NCI-H748 treated with DMSO at 0.1 percent for 48 hours (cell line): ENCODE data around the gene DIAPH3.

Experiments used
- DNase-seq: peaks from one replicate; lab custom pipeline; 2025; lab: John Stamatoyannopoulos, UW

DIAPH3 gene

DNA sequence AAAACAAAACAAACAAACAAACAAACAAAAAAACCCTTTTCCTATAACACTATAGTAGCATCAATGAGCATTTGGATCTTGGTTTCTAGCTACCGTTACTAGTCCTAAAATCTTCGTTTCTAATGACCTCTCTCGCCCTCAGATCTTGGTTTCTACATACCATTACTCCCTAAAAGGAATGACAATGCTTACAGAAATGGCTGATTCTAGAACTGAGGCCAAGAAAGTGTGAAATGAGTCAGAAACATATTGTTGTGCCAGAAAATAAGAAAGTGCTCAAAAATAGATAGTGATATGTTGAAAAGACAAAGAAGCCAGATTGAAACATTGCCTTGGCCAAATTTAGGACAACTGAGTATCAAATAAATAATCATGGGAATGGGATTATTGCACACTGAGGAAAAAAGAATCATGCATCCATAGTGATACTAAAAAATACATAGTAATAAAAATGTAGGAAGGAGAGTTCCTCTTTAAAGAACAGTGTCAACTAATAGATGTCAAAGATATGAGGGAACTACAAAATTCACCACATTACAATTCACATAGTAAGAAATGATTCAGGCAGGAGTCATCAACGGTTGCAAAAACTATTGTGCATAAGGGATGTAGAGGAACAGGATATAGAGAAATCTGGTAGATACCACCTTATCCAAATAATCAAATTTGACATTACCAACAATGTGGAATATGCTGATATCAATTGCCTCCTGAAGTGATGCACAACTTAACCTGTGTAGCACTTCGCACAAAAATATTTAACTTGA, 386.6 kb downstream of the DIAPH3 start:
- no peak for DNase-seq

DNA sequence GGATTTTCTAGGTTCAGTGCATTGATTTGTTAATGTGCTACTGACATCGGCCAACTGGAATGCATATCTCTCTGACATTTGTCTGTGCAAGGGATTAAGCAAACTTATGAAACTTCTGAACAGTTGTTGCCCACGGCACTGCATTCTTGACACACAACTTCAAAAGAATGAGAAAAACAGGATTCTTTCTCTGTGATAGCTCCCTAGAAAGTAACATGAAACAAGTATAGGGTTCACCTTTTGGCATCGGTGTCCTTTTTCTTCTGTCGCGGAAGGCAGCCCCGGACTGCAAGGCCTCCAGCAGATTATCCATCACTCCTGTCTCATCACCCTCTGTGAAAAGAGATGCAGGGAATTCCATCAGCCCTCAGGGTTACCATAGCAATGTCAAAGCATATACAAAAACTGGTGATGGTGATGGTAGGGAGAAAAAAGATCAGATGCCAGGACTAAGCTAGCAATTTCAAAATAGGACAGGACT, 389.2 kb downstream of the DIAPH3 start:
- no peak for DNase-seq

DNA sequence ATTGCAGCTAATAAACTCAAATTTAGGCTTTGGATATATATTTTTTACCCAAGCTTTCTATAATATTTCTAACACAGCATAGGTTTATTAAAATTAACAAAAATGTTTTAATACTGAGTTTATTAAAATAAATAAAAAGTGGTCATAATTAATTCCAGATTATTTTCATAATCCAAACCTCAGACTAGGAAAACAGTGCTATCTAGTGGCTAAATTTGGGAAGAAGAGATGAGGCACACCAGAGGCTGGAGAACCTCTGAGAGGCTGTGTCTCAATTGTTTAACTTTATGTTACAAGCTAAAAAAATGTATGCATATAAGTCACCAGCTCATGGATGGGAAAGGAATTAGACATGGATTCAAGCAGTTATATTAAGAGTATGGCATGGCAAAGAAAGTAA, 392.5 kb downstream of the DIAPH3 start:
- no peak for DNase-seq

DNA sequence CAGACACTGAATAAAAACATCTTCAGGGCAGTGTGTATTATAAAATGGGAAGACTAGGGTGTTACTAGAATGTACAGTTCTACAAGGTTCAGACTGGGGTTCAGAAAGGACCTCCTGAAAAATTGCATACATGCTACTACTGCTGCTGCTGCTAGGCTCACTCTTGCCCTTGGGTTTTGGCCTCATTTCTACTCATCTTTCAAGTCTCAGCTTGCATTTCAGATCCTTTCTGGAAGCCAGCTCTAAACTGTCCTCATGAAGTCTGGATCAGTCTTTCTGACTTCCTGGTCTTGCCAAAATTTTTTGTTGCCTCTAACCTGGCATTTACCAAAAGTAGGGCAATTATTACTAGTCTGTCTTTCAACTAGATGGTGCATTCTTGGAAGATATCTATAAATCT, 393.3 kb downstream of the DIAPH3 start:
- no peak for DNase-seq

DNA sequence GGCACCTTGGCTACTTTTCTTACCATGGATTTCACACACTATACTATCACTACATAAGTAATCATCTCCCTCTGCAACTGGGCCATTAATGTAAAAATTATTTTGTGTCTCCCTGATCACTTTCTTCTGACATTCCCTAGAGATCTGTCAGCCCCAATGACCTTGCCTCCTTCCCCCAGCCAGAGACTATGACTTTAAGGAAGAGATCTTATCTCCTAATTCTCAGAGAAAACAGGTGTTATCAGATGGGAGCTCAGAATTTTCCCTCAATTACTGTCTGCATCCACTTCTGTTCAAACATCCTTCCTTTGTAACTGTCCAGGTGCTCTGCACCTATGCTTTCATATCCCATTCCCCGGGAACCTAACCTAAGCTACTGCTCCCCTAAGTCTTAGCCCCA, 397.5 kb downstream of the DIAPH3 start:
- no peak for DNase-seq

DNA sequence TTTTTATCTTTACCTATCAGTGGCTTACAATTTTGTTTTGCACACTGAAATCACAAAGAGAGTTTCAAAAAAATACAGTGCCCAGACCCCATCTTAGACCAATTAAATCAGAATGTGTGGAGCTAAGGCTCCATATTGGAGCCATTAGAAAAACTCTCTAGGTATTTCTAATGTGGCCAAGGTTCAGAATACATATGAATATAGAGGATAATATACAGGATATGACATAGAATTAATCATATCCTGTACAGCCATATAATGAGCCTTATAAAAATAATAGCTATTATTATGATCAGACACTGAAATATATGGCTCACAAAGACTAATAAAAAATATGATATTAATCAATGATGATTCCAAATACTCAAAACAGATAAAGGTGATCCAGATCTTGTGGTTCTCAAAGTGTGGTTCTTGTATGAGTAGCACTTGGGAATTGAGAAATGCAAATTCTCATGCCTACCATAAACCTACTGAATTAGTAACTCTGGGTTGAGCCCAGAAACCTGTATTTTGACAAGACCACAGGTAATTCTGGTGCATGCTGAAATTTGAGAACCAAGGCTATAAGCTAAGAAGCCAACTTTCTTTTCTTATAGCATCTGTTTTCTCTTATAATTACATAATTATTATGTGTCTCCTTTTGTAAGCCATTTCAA, 408.0 kb downstream of the DIAPH3 start:
- no peak for DNase-seq

DNA sequence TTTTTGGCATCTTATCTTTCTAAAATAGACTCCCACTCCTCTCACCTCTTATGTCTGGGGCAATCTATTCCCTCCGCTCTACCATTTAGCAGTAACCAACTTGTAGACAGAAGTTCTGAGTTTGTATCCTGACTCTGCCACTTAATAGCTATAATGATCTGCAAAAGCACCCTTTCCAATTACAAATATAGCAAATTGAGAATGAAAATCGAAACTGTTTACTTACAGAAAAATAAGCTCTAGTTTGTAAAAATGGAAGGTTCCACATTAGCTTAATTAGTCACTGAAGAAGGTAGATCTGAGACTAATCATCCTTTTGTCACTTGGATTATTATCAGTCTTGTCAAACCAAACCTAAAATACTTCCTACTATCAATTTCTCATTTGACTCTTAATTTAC, 409.3 kb downstream of the DIAPH3 start:
- DNase-seq, result no peak

DNA sequence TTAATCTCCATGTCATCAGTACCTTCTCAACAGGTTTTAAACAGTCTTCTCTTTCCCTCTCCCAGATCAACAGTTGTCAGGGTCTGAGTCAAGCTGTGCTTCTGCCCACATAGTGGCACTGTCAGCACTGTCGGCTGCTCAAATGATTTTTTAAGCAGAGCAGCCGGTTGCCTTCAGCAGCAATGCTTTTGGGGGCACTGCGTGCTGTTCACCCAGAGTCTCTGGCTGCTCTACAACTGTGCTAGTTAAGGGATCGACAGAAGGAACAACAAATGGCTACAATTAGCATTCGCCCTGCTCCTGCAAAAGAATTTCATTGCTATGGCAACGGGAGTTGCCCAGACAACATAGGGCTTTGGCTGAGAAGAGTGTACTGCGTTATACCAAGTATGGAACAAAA, 412.9 kb downstream of the DIAPH3 start:
- no peak for DNase-seq

DNA sequence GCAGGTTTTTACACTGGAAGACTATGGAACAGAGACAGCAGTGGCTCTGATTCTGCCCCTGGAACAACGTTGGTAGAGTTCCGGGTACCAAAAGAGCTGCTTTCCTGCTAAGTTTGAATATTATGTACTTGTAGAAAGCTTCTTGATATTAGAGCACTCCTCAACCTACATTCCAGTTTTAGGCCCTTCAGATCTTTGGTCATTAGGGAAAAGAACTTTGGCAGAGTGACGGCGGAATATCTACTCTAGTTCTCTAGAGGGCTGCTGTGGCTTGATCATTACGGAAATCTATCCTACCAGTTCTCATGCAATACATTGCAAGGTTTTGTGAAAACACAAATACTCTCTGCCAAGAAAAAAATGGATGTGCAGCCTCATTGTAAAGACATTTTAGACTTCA, 415.7 kb downstream of the DIAPH3 start:
- DNase-seq, result no peak

DNA sequence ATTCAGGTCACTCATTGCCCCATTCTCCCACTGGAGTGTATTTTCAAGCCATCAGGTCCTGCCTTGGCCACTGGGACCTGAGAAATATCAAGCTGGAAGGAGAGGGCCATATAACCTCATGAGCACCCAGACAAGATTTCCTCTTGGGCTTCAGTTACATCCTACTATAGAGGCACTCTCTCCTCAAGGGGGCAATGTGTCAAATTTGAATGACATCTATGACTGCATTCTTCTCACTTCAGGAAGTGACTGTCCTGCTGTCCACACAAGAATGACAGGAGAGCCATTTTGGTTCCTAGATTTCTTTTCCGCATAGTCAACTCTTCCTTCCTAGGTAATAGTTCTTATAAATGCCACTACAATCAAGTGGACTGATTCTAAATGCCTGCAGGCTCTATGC, 416.2 kb downstream of the DIAPH3 start:
- no peak for DNase-seq

DNA sequence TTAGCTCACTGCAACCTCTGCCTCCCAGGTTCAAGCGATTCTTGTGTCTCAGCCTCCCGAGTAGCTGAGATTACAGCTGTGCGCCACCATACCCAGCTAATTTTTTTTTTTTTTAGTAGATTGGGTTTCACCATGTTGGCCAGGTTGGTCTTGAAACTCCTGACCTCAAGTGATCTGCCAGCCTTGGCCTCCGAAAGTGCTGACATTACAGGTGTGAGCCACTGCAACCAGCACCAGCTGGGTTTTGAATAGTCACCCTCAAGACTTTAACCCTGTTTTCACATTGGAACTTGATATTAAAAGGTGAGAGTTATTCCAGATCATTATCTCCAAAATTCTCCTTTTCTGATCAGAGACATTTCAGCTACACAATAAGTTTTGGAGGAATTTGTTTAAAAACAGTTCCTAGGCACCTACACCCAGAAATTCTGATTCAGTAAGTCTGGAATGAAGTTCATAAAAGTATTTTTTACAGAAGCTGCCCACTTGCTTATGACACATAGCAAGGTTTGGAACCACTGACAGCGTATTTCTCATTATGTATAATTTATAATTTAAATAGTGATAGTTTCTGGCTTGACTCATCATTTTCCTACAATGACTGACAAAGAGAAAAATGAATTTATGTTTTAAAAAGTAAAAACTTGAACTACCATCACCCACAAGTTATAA, 417.3 kb downstream of the DIAPH3 start:
- no peak for DNase-seq

DNA sequence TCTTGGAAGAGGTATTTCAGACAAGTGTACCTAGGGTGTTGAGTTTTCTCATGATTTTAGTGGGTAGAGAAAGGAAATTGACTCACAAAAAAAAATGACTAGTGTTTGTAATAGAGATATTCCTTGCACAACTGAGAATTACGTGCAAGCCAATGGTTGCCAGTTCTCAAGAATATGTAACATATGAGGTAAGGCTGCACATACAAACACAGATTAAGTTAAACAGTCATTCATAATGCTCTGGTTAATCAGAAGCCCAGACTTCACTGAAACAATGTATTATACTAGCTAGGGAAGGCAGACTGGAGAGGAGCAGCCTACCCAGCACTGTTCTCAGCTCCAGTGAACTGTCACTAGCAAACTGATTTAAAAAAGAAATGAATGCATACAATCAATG, 418.3 kb downstream of the DIAPH3 start:
- DNase-seq, result no peak

DNA sequence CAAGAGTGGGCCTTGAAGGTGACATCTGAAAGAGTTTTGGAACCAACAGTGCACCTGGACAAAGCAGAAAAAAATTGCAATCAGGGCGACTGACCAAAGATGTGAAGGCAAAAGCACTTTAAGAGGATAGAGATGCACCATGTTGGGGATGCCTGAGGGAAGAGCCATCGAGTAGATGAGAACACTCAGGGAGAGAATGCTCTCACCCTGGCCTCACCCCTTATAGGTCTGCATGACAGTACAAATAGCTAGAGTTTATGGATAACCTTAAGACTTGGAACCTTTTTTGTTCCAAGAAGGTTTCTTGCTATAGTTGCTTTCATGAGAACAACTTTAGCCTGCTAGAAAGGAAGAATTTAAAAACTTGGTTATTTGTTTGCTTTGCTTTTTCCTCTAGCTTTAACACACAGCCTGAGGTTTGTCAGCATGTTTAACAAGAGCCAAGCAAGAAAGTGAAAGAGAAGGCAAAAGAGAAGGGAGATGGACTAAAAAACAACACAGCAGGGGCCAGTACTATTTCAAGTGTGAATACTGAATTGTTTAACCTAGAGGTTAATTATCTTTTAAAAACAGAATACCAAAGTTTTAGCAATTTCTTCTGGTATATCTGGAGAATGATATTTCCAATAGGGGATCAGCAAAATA, 418.9 kb downstream of the DIAPH3 start:
- no peak for DNase-seq

DNA sequence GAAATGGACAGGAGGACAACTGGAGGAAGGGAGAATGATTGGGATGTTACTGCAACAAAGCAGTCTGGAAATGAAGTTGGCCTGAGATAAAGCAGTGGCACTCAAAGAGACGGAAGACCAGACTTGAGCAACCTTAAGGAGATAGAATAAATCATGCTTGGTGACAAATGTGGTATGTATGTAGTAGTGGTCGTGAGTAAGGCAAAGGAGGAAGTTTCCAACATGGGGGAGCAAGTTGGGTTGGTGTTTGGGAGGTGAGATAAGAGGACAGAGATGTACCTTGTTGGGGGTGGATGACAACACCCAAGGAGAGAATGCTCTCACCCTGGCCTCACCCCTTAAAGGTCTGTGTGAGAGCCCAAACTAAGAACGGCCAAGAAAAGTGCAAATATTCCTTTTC, 420.5 kb downstream of the DIAPH3 start:
- DNase-seq, result no peak

DNA sequence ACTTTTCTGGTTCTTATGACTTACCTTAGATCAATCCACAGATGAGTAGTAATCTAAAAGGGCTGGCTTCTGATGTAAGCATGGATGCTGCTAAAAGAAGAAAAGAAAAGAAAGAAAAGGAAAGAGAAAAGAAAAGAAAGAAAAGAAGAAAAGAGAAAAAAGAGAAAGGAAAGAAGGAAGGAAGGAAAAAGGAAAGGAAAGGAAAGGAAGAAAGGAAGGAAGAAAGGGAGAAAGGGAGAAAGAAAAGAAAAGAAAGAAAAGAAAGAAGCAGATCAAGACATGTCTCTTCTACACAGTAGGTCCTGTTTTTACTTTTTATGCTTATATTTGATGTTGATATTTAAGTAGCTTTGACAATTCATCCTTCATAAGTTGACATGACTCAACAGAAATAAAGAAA, 421.3 kb downstream of the DIAPH3 start:
- no peak for DNase-seq

DNA sequence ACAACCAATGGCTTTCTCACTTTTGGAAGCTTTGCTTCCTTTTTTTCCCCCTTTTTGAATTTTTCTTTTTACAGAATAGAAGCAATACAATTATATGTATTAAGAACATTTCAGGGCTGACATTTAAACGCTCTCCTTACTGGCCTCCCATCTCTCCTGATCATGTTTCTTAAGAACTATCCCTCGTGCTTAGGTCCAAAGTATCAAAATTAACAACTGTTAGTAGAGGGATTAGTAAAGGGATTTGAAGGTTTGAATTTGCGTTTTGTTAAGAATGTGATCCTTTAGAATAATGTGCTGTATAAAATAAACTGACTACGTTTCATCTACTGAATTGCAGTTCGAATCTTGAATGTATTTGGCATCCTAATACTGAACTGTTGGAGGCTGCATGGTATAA, 424.8 kb downstream of the DIAPH3 start:
- no peak for DNase-seq

DNA sequence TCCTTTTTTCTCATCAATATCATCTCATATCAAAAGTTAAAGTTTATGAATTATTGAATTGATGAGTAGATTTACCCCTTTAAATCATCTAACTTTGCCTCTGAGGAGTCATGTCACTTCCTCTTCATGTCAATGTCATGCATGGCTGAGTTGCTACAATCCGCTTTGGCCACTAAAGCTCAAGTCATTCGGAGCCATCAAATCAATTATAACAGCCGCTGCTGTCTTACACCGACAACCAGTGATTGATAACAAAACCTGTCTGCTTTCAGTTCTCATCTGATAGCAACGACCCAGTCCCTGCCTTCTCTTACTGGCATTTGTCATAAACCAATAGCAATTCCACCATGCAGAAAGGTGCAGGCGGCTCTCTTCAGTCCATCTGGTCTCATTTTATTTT, 429.3 kb downstream of the DIAPH3 start:
- DNase-seq, result no peak

DNA sequence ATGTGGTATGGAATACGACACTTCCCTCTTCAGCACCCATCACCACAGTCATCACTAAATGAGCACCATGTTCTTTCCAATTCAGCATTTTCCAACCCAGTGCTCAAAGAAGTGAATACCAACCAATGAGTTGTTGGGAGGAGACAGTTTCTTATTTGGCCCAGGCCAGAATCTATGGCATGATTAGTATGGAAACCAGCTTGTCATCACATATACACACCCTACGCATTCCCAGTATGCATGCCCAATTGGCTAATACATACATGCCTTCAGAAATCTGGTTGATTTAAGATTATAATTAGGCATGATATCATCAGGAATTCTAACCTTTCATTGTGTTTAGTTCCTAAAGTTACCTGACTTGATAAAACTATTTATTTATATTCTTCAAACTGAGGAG, 430.0 kb downstream of the DIAPH3 start:
- no peak for DNase-seq

DNA sequence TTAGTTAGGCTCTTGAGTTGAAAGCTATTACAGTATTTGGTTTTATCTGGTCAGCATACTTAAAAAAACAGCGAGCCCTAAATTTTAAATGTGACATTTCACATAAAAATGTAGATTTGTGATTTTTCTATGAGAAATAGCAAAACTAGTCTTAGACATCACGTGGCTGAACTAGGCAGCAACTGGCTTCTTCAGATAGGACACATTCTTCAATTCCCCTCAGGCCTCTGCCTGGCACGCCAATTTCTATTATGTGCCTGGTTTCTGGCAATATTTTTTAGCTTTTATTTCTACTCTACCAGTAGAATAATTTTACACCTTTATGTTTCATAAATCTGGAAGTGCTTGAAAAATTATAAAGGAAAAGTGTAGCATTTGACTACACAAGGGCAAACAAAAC, 433.7 kb downstream of the DIAPH3 start:
- DNase-seq, result no peak

DNA sequence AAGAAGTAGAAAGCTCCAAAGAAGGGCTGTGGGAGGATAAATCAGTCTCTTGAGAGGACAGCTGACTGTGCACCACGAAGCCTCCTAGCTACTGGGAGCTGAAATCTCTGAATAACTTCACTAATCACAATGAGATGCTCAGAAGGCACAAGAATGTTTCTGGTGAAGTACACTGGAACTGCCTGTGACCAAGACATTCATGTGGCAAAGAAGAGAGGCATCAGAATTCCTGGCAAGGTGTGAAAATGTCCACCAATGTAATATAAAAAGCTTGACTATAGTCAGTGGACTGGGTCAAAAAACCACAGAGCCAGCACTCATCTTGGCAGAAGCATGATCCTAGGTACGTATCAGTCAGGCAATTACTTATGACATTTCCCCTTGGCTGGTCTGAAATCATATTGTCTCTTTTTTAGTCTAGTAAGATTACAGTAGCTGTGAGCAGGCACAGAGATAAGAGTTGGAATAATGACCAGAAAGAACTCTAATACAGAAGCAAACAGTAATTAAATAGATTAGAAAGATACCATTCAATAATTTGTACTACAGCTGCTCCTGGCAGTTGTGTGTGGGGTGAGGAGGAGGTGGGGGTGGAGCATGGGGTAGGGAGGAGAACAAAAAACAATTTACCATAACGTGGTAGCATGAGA, 434.7 kb downstream of the DIAPH3 start:
- peak; percentile 8 for DNase-seq

DNA sequence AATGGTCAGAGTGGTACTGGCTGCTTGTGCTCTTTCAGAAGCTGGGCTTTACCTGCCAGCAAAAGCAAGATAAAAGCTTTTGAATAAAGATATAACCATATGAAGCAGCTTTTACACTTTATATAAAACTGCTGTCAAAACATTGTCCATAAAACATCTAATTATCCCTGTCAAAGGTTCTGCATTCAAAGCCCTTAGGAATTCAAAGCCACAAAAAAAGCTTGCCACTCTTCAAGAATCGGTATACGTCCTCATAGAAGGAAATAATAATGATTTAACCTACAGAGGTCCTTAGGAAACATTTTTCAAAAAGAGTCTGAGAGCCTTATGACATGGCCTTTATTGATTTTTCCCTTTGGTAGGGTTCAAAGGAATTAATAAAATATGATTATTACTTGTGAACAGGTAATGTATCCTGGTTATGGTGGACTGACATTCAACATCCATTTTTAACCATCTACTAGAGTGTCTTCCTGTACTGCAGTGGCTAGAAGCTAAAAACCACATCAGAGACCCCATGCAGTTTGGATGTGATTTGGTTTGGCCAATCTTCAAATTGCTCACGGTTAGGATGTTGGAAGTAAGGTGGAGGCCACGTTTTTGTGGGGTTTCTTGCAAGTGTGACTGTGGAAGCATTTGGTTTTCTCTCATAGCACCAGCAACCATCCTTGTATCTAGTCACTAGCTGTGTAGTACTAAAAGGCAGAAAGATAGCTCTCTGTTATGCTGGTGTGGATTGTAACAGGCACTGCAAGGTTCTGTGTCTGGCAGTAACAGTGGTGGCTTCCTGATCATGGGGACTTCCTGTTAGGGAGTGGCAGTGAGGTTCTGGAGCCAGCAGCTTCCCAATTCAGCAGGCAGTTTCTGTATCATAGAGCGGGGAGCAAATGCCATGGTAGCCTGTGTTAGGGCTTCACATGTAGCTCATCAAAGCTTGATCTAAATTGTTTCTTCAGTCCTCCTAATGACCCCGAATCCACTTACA, 441.5 kb downstream of the DIAPH3 start:
- no peak for DNase-seq
